Right lobe of liver (tissue), 6 donors: Measurements from ENCODE around the gene TANGO2. TPM values are rescaled to one million over a fixed set of nuclear protein-coding genes. Genes with fewer than 3 reads are reported as not detected.
A peak's percentile ranks its signal among the peaks of the same experiment; 100 is the strongest.

Source experiments
- ATAC-seq, 4 donors: fragments of 200-7000 bp; cut with Tn5 transposase; one replicate each; pipeline ENCODE4 v1.9.1; 2020; ENCODE audit warnings: mild to moderate bottlenecking in 4 of 4, moderate library complexity in 4 of 4
- DNase-seq, 3 donors: peaks; one replicate each; pipeline ENCODE4 v3.0.0-alpha.2; 2020
- H3K27ac ChIP-seq, 3 donors: fragments of 200-600 bp; one replicate each; pipeline ENCODE4 v1.8.0; 2022
- H3K27me3 ChIP-seq, 2 donors: fragments of 200-600 bp; one replicate each; pipeline ENCODE4 v1.8.0; 2022
- H3K36me3 ChIP-seq, 4 donors: fragments of 200-600 bp; sonication (generic) in 1 of 4; one replicate each; pipeline versions ENCODE4 v1.5.1 to v1.8.0; 2017 to 2022; ENCODE audit warnings: control low read depth in 1 of 4
- H3K4me1 ChIP-seq, 4 donors: fragments of 200-600 bp; sonication (generic) in 1 of 4; one replicate each; pipeline versions ENCODE4 v1.5.1 to v1.8.0; 2017 to 2022; ENCODE audit warnings: control low read depth in 1 of 4
- H3K4me3 ChIP-seq, 3 donors: fragments of 200-600 bp; one replicate each; pipeline ENCODE4 v1.8.0; 2022
- H3K9me3 ChIP-seq, 4 donors: fragments of 200-600 bp; sonication (generic) in 1 of 4; one replicate each; pipeline versions ENCODE4 v1.5.1 to v1.8.0; 2017 to 2022; ENCODE audit warnings: control low read depth in 1 of 4
- POLR2A ChIP-seq: fragments of 450-650 bp; IDR thresholded peaks from one replicate; pipeline ENCODE4 v1.6.1; 2017; ENCODE audit warnings: antibody characterized with exemption, mild to moderate bottlenecking
- WGBS: methylation state at CpG from one replicate; pipeline ENCODE4 v1.1.6; 2018; ENCODE audit warnings: low coverage, low lambda C conversion rate; ENCODE audit not compliant: insufficient coverage; ENCODE audit errors: missing lambda C conversion rate; 5-methylcytosine and 5-hydroxymethylcytosine counted together
- intact Hi-C, 2 donors: fragments of 100-400 bp; cut with DNase I; formaldehyde crosslinking; loops; one replicate each; pipeline versions ENCODE4 v1.11.2 to v1.14.1; 2022
- total RNA-seq, 6 experiments: library from RNA; depleted of rRNA in 2 of 6; stranded (reverse); fragments of >200 nt in 2 of 6; fragmentation: NEBNext Ultra II Directional in 3 of 6; extraction: Animal tissue kit (Norgen Biotek cat#: 25700) in 3 of 6; gene quantifications; one replicate each; pipeline versions ENCODE4 v1.1.0 to v1.2.4, GENCODE V29; 2016 to 2023
- TF ChIP-seq, protein P1 (sequence below), 4 donors: fragments of 200-600 bp in 3 of 4; fragments of 450-650 bp in 1 of 4; IDR thresholded peaks; one replicate each; pipeline versions ENCODE4 v1.5.1 to v1.8.0; 2016 to 2022; ENCODE audit warnings: antibody characterized with exemption in 4 of 4, mild to moderate bottlenecking in 2 of 4
- donor health status: DM: no; HTN: yes; CAD: no.
- donor health status: DM: no; HTN: no; CAD: no.
- donor health status: DM: no; HTN: no; CAD: no.
- donor health status: DM: no; HTN: yes; CAD: no.
- donor health status: DM: no; HTN: yes; CAD: no.

TANGO2 gene
- total RNA-seq, 6 experiments from 2014 or later, result 11.0 to 27.0 (median 15.5) TPM

DNA sequence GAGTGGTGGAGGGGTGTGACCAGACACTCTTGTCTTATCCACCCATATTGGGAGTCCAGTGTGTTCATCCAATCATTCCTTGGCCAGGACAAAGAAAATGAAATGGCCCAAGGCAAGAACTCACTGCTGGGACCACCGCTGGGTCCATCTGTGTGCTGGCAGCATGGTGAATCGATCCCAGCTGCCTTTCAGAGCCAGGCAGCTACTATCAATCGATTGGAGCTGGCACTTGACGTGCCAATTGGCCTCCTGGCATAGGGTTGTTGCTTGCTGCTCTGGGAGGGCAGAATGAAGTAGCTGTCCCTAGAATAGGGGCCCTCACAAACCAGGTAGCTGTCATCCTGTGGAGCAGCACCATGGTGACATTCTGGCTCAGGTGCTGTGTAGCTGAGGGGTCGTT is 2.9 kb upstream of the TANGO2 start:
- ATAC-seq (no peak), DNase-seq (peak in 1 of 3 donors; percentile 39)
- Histone ChIP-seq H3K4me1 (peaks cover 0 to 40% (median 2%) of the 10 kb centered on the region in 4 donors), H3K36me3 (no peaks in the 10 kb centered on the region), H3K27me3 (no peaks in the 10 kb centered on the region), H3K9me3 (no peaks in the 10 kb centered on the region), H3K4me3 (no peak overlapping the region), H3K27ac (no peak overlapping the region)
- intact Hi-C loops, result loop anchor here in 1 of 2 donors (5.0 kb wide), 1 partner anchor 41 kb away; no protein-coding TSS in a partner anchor
- no peak for TF ChIP-seq POLR2A
- TF ChIP-seq, protein P1, sequence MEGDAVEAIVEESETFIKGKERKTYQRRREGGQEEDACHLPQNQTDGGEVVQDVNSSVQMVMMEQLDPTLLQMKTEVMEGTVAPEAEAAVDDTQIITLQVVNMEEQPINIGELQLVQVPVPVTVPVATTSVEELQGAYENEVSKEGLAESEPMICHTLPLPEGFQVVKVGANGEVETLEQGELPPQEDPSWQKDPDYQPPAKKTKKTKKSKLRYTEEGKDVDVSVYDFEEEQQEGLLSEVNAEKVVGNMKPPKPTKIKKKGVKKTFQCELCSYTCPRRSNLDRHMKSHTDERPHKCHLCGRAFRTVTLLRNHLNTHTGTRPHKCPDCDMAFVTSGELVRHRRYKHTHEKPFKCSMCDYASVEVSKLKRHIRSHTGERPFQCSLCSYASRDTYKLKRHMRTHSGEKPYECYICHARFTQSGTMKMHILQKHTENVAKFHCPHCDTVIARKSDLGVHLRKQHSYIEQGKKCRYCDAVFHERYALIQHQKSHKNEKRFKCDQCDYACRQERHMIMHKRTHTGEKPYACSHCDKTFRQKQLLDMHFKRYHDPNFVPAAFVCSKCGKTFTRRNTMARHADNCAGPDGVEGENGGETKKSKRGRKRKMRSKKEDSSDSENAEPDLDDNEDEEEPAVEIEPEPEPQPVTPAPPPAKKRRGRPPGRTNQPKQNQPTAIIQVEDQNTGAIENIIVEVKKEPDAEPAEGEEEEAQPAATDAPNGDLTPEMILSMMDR (IDR thresholded peaks at IDR 0.05), result no peak
- 78% methylated on average over 2 of the region's 5 CpGs for WGBS

DNA sequence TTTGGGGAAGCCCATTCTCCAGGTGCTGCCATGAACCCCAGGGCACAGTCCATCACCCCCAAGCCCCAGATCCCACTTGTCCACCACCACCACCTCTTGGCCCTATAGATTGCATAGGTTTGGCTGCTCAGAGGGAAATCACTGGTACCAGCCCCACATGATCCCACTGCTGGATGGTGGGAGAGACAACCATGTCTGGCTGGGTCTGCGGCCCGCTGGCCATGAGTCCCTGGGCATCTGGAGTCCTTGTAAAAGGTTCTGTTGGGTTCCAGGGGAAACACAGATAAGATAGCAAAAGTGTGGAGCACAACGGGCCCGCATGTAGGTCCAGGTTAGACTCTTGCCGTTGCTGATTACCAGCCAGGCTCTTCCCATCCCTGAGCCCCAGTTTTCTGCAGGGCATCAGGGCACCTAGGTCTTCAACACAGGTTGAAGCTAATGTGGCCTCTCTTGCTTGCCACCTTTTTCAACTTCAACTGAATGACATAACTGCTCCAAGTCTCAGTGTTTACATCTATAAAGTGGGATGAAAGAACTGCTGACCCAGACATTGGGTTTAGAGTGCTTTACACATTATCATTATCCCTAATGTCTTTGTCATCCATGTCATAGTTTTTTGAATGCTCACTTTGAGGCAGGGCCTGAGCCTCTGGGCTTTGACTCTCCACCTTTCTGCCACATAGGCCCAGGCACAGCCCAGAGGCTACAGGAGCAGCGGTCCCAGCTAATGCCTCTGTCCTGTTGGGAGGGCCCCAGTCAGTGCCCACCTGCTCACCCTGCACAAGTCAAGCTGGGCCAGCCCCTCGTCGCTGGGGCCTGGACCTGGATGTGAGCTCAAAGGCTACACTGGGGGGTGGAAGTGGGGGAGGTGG is 1.0 kb upstream of the TANGO2 start:
- peak overlapping the region in 1 of 3 donors; percentile 62 for H3K27ac ChIP-seq
- no peak for TF ChIP-seq POLR2A
- TF ChIP-seq, protein P1 (IDR thresholded peaks at IDR 0.05), result no peak
- no peaks in the 10 kb centered on the region for H3K9me3 ChIP-seq
- H3K4me3 ChIP-seq, result peak overlapping the region in 2 of 3 donors; percentile 35 to 93
- H3K4me1 ChIP-seq, result peaks cover 0 to 30% (median 2%) of the 10 kb centered on the region in 4 donors
- ATAC-seq (no peak), DNase-seq (peak in 1 of 3 donors; percentile 59)
- intact Hi-C loops, result loop anchor here (5.0 to 10.0 kb wide), 2 partner anchors 43 to 45 kb away; no protein-coding TSS in a partner anchor
- no peaks in the 10 kb centered on the region for H3K27me3 ChIP-seq
- 33% methylated on average over 3 of the region's 8 CpGs for WGBS
- H3K36me3 ChIP-seq, result peaks cover 0 to 3% (median 0%) of the 10 kb centered on the region in 4 donors

DNA sequence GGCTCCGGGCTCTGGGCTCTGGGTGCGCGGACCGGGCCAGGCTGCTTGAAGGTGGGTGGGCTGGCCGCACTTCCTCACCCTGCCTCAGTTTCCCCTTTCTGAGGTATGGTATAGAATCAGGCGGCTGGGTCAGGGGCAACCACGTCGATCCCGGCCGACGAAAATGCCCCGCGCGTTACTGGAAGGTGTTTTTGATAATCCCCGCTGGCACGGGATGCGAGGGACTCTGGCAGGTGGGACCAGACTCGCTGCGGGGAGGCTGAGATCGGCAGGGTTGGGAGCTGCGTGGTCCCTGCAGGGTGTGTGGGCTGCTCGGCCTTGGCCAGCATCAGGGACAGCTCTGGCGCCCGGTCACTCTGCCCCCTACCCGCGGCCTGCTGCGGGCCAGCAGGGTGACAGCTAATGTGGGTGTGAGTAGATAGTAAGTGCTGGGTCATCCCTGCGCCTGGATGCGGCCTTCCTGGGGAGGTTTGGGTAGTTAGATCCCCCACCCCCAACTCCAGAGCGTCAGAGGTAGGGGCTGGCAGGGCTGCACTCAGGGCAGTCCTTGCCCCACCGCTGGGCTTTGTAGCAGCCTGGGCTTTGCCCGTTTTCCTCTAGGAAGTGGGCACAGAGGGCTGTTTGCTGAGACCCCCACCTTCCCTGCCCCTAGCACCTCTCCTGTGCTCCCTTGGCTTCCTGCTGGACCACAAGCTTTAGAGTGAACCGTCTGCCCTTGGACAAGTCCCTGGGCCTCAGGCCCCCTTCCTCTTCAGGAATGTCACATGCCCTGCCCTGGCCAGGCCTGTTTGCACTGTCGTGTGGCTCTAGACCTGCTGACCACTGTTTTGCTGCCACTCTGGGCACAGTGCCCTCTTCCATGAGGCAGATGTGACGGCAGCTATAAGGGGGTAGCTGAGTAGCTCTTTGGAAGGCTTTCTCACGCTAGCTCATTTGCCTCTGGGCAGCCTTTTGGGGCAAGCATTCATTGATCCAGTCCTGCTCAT is 579 bp downstream of the TANGO2 start:
- intact Hi-C loops, result loop anchor here in 1 of 2 donors (10.0 kb wide), 1 partner anchor 47 kb away; no protein-coding TSS in a partner anchor
- ATAC-seq, result peak; percentile 62 to 69 (median 64)
- H3K36me3 ChIP-seq, result peaks cover 0 to 3% (median 0%) of the 10 kb centered on the region in 4 donors

More for the DNA sequence above, 579 bp downstream of the TANGO2 start:
- peaks cover 0 to 24% (median 2%) of the 10 kb centered on the region in 4 donors for H3K4me1 ChIP-seq
- WGBS, result 4% methylated on average over 8 of the region's 36 CpGs
- TF ChIP-seq, protein P1 (IDR thresholded peaks at IDR 0.05), result no peak
- TF ChIP-seq POLR2A, result peak; percentile 28
- H3K4me3 ChIP-seq, result peak overlapping the region; percentile 92 to 97 (median 93)
- peak; percentile 83 to 90 (median 84) for DNase-seq
- peak overlapping the region; percentile 83 to 92 (median 86) for H3K27ac ChIP-seq
- no peaks in the 10 kb centered on the region for H3K9me3 ChIP-seq
- H3K27me3 ChIP-seq, result no peaks in the 10 kb centered on the region
